ENCODE measurements around the gene CKS1B.
A peak's percentile ranks its signal among the peaks of the same experiment; 100 is the strongest.

The CKS1B gene

GRCh38 chr1:154988058-154988954 is 13.8 kb downstream of the CKS1B start:
- peak; percentile 64 for DNase-seq

- no peak for DNase-seq
Measured at GRCh38 chr1:154989195-154989860, 14.8 kb downstream of the CKS1B start.

GRCh38 chr1:154990276-154990675 is 15.8 kb downstream of the CKS1B start:
- DNase-seq = no peak

GRCh38 chr1:154992721-154993571 is 18.5 kb downstream of the CKS1B start:
- peak; percentile 65 for DNase-seq

- DNase-seq = no peak
Measured at GRCh38 chr1:154993572-154994268, 19.2 kb downstream of the CKS1B start, which contains the start of gene LENEP. TSS of gene LENEP (plus strand) at chr1:154993586. CDS start at chr1:154993608, 22 bp downstream.

GRCh38 chr1:154994269-154994587 is 19.7 kb downstream of the CKS1B start:
- no peak for DNase-seq

- no peak for DNase-seq
Measured at GRCh38 chr1:154994591-154994990, 20.1 kb downstream of the CKS1B start.

GRCh38 chr1:154995301-154995983 is 21.0 kb downstream of the CKS1B start:
- peak; percentile 80 for DNase-seq

GRCh38 chr1:154996966-154997701 is 22.7 kb downstream of the CKS1B start:
- peak; percentile 30 for DNase-seq

- DNase-seq = peak; percentile 61
Measured at GRCh38 chr1:154998201-154998780, 23.8 kb downstream of the CKS1B start.

GRCh38 chr1:154998818-154999570 is 24.5 kb downstream of the CKS1B start:
- peak; percentile 90 for DNase-seq

- DNase-seq = peak; percentile 56
Measured at GRCh38 chr1:154999571-155000410, 25.3 kb downstream of the CKS1B start.

GRCh38 chr1:155000411-155000725 is 25.9 kb downstream of the CKS1B start:
- DNase-seq = peak; percentile 69

- DNase-seq = peak; percentile 93
Measured at GRCh38 chr1:155000726-155001424, 26.4 kb downstream of the CKS1B start.

GRCh38 chr1:155001425-155001674 is 26.9 kb downstream of the CKS1B start:
- DNase-seq = no peak

- peak; percentile 99 for DNase-seq
Measured at GRCh38 chr1:155001675-155002463, 27.4 kb downstream of the CKS1B start.

- DNase-seq = peak; percentile 49
Measured at GRCh38 chr1:155002464-155003226, 28.2 kb downstream of the CKS1B start, which contains the start of gene ZBTB7B. TSS of gene ZBTB7B (plus strand) at chr1:155002802. CDS start at chr1:155014661, 11,859 bp downstream.
